Activated CD8-positive, alpha-beta memory T cell treated with anti-CD3 and anti-CD28 coated beads, Interleukin-2, amount 50 U/mL, for 1 hour (primary cell): ENCODE results near the gene DPM3.

Source experiments
- DNase-seq: peaks from one replicate; pipeline ENCODE4 v3.0.0-alpha.2; 2020; ENCODE audit errors: extremely low read depth

The DPM3 gene

DNA sequence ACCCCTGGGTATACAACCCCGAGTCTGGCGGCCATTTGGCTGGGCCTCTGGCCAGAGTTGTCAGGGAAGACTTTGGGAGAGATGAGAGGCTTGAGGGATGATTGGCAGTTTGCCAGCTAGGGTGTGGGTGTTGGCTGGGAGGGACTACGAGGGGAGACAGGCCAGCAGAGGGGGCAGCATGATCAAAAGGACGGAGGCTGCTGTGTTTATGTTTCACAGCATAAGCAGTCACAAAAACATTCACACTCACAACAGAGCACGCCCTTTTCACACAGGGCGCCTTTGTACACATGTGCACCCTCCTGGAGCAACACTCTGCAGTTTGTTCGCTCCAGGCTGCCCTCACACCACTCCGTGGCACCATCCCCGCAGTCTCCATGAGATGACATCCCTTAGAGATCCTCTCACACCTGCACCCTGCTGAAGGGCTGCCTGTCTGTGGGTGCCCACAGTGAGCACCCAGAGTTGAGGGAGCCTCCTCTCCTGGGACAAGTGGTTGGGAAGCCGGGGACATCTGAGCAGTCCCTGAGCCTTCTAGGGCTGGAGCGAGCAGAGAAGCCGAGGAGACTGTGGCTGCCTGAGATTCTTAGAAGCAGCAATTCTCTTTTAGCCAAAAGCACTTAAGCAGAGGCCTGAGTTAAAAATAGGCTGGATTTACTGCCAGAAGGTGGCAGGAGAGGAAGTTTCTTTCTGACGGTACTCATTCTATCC, 46.3 kb downstream of the DPM3 start:
- DNase-seq, result no peak

GRCh38 chr1:155092641-155093040, 47.7 kb downstream of the DPM3 start:
- DNase-seq, result no peak

DNA sequence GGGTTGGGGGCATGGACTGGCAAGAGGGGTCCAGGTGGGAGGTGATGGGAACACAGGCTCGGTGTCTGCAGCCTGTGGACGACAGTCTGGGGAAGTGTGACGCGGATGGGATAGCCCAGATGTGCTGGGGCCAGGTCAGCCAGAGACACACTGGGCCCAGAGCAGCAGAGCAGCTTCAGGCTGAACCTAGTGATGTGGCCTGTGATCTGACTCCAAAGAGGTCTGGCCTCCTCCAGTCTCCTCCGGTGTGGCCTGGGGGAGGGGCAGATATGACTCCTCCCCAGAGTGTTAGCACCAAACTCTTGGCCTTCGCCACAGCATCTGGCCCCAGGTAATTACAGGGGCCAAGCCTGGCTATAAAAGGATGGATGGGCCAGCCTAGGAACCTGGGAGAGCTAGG, 48.2 kb downstream of the DPM3 start:
- no peak for DNase-seq

DNA sequence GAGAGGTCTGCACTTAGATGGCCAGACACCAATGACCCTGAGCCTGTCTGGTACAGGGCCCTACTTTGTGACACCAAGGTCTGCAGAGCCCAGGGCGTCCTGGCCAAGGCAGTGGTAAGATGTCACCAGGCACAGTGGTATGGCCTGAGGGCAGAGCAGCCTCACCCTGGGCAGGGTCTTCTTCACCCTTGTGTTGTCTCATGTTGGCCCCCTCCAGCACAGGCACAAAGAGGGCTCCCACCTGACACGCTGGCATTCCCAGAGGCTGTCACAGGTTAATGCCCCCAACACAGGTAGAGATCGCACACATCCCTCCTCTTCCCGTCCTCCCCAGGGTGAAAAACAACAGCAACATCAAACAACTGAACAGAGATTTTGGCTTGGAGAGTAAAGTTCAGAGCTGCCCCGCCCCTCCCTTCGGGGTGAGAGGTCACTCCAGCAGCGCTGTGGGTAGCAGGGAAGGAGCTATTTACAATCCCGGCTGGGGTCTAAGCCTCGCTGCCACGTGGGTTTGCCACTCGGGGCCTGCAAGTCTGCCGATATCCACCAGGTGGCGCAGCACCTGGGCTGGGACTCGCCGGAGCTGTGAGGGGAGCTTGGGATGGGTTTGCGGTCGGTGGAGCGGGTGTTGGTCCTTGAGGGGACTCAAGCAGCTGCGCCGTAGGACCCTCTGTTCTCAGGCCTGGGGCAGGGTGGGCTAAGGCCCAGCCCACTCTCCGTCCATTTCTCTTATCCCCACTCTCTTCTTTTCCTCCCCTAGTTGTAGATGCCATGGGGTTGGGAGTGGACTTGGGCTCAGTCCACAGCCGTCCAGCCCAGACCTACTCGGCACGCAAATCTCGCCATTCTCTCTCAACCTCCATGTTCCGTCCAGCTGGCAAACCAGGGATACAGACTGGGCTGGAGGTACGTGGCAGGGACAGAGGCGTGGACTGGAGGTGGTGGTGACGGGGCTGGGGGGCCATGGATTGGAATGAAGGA, 49.0 kb downstream of the DPM3 start:
- DNase-seq, result no peak
